ENCODE data around the gene CEP41. TPM values are rescaled to one million over a fixed set of nuclear protein-coding genes. Genes with fewer than 3 reads are reported as not detected.

The CEP41 gene
- polyA plus RNA-seq, 2 donors = 2.3 to 2.5 TPM

DNA sequence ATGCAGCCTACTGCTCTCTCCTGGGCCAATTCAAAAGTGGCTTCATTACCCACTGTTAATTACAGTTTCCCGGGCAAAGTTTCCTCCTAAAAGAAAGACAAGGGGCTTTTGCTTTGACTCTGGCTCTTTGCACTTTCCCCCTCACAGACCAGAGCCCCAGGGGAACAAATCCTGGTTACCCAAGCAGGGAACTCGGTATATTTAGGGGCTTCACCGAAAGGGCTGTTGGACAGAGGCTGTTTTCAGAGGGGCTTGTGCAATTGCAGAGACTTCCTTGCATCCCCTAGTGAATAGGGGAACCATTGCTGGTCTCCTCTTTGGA is 53.5 kb downstream of the CEP41 start:
- Histone ChIP-seq H3K9me3 (ENCODE audit: control insufficient read depth in 2 of 2, insufficient read depth in 1 of 2, low read depth in 1 of 2, low read length in 1 of 2) (no peaks in the 10 kb centered on the region), H3K27me3 (ENCODE audit: control insufficient read depth in 1 of 2, insufficient read depth in 2 of 2, low read length in 2 of 2) (no peaks in the 10 kb centered on the region), H3K36me3 (ENCODE audit: control insufficient read depth in 2 of 2, insufficient read depth in 2 of 2, low read length in 1 of 2) (no peaks in the 10 kb centered on the region), H3K4me3 (ENCODE audit: low read depth in 1 of 2, low read length in 2 of 2) (no peak overlapping the region), H3K4me1 (ENCODE audit: control insufficient read depth in 2 of 2, insufficient read depth in 2 of 2, low read length in 1 of 2) (no peaks in the 10 kb centered on the region), H3K27ac (ENCODE audit: low read depth in 2 of 2, low read length in 1 of 2) (no peak overlapping the region)
- WGBS, 2 donors = 76 to 88% methylated on average over 3 of the region's 3 CpGs

DNA sequence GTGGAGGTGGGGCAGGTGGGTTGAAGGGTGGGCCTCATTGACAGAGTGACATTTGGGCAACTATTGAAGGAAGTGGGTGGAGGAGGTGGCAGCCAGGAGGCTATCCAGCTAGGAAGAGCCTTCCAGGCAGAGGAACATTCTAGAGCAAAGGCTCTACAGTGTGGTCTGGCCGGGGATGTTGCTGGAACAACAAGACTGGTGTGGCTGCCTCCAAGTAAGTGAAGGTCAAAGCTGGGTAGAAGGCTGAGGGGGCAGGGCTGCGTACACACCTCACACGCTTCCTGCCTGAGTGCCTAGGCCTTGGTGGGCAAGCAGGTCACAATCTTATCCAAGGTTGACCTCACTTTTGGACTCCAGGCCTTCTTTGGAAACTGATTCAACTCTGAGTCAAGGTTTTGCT is 53.9 kb downstream of the CEP41 start:
- no peaks in the 10 kb centered on the region for H3K9me3 ChIP-seq (ENCODE audit: control insufficient read depth in 2 of 2, insufficient read depth in 1 of 2, low read depth in 1 of 2, low read length in 1 of 2)
- no peaks in the 10 kb centered on the region for H3K4me1 ChIP-seq (ENCODE audit: control insufficient read depth in 2 of 2, insufficient read depth in 2 of 2, low read length in 1 of 2)
- H3K27ac ChIP-seq (ENCODE audit: low read depth in 2 of 2, low read length in 1 of 2) = no peak overlapping the region
- H3K27me3 ChIP-seq (ENCODE audit: control insufficient read depth in 1 of 2, insufficient read depth in 2 of 2, low read length in 2 of 2) = no peaks in the 10 kb centered on the region
- 72 to 95% methylated on average over 3 of the region's 3 CpGs for WGBS, 2 donors
- no peak overlapping the region for H3K4me3 ChIP-seq (ENCODE audit: low read depth in 1 of 2, low read length in 2 of 2)
- no peaks in the 10 kb centered on the region for H3K36me3 ChIP-seq (ENCODE audit: control insufficient read depth in 2 of 2, insufficient read depth in 2 of 2, low read length in 1 of 2)

DNA sequence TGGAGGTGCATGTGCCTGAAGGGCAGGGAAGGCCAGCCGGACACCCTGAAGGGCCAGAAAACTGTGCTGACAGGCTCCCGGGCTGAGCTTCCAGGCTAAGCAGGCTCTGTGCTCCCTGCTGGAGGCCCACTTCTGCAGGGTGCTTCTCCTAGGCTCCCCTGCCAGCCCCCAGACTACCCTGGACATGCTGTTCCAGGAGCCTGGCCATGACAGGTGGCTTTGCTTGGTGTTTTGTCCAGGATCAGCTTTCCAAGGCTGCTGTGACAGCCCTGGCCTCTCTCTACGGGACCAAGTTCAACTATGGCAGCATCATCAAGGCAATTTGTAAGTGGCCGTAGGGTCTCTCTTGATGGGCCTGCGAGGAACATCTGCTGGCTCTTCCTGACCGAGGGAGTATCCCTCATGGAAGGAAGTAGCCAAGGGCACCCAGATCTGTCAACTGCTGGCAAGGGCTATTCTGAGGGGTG is 55.2 kb downstream of the CEP41 start:
- no peaks in the 10 kb centered on the region for H3K4me1 ChIP-seq (ENCODE audit: control insufficient read depth in 2 of 2, insufficient read depth in 2 of 2, low read length in 1 of 2)
- H3K27me3 ChIP-seq (ENCODE audit: control insufficient read depth in 1 of 2, insufficient read depth in 2 of 2, low read length in 2 of 2) = no peaks in the 10 kb centered on the region
- no peak overlapping the region for H3K27ac ChIP-seq (ENCODE audit: low read depth in 2 of 2, low read length in 1 of 2)
- H3K4me3 ChIP-seq (ENCODE audit: low read depth in 1 of 2, low read length in 2 of 2) = no peak overlapping the region
- WGBS, 2 donors = 88 to 95% methylated on average over 6 of the region's 6 CpGs
- no peaks in the 10 kb centered on the region for H3K9me3 ChIP-seq (ENCODE audit: control insufficient read depth in 2 of 2, insufficient read depth in 1 of 2, low read depth in 1 of 2, low read length in 1 of 2)
- no peaks in the 10 kb centered on the region for H3K36me3 ChIP-seq (ENCODE audit: control insufficient read depth in 2 of 2, insufficient read depth in 2 of 2, low read length in 1 of 2)

DNA sequence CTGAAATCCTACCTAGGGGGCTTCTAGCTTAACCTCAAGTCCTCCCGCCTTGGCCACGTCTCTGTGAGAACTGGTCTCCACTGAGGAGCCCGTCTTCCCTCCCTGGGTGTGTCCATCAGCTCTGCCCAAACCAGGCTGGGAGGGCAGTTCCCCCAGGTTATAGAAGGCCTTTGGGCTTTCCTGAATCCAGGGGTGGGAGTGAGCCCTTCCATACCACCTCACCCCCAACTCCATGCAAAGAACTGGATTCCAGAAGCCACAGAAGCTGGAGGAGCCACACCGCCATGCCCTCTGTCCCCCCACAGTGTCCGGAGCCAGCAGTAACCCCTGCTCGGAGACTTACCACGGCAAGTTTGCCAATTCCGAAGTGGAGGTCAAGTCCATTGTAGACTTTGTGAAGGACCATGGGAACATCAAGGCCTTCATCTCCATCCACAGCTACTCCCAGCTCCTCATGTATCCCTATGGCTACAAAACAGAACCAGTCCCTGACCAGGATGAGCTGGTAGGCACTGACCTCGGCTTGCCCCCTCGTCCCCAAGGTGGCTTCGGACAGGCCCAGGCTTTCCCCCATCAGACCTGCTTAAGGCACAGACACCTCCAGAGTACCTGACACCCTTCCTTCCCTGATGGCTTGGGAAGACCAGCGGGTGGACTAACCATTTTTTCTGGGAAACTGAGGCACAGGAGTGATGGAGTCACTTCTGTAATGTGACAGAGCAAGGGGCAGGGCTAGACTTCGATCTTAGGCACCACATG is 55.8 kb downstream of the CEP41 start:
- 90 to 95% methylated on average over 13 of the region's 13 CpGs for WGBS, 2 donors

DNA sequence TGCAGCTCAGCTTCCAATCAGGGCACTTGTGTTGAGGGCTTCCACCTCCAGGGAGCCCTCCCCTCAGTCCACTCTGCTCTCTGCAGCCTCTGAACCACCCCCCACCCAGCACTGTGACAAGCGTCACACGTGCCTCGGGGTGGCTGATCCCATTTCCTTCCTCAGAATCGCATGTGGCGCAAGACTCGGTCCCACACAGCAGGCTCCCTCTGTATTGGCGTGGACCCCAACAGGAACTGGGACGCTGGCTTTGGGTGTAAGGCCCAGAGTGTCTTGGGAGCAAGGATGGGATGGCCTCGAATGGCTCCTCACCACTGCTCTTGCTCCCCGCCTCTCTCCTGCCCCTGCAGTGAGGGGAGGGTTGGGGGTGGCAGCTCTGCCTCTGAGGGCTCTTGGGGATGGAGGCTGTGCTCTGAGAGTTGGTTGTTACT is 56.4 kb downstream of the CEP41 start:
- H3K27me3 ChIP-seq (ENCODE audit: control insufficient read depth in 1 of 2, insufficient read depth in 2 of 2, low read length in 2 of 2) = no peaks in the 10 kb centered on the region
- H3K36me3 ChIP-seq (ENCODE audit: control insufficient read depth in 2 of 2, insufficient read depth in 2 of 2, low read length in 1 of 2) = no peaks in the 10 kb centered on the region
- no peaks in the 10 kb centered on the region for H3K9me3 ChIP-seq (ENCODE audit: control insufficient read depth in 2 of 2, insufficient read depth in 1 of 2, low read depth in 1 of 2, low read length in 1 of 2)
- H3K27ac ChIP-seq (ENCODE audit: low read depth in 2 of 2, low read length in 1 of 2) = no peak overlapping the region
- H3K4me1 ChIP-seq (ENCODE audit: control insufficient read depth in 2 of 2, insufficient read depth in 2 of 2, low read length in 1 of 2) = peaks cover 0 to 4% of the 10 kb centered on the region in 2 donors
- no peak overlapping the region for H3K4me3 ChIP-seq (ENCODE audit: low read depth in 1 of 2, low read length in 2 of 2)
- 83 to 85% methylated on average over 10 of the region's 10 CpGs for WGBS, 2 donors

More for the DNA sequence above, 55.8 kb downstream of the CEP41 start:
- H3K9me3 ChIP-seq (ENCODE audit: control insufficient read depth in 2 of 2, insufficient read depth in 1 of 2, low read depth in 1 of 2, low read length in 1 of 2) = no peaks in the 10 kb centered on the region
- H3K4me1 ChIP-seq (ENCODE audit: control insufficient read depth in 2 of 2, insufficient read depth in 2 of 2, low read length in 1 of 2) = no peaks in the 10 kb centered on the region
- no peaks in the 10 kb centered on the region for H3K36me3 ChIP-seq (ENCODE audit: control insufficient read depth in 2 of 2, insufficient read depth in 2 of 2, low read length in 1 of 2)
- no peaks in the 10 kb centered on the region for H3K27me3 ChIP-seq (ENCODE audit: control insufficient read depth in 1 of 2, insufficient read depth in 2 of 2, low read length in 2 of 2)
- H3K27ac ChIP-seq (ENCODE audit: low read depth in 2 of 2, low read length in 1 of 2) = no peak overlapping the region
- no peak overlapping the region for H3K4me3 ChIP-seq (ENCODE audit: low read depth in 1 of 2, low read length in 2 of 2)

DNA sequence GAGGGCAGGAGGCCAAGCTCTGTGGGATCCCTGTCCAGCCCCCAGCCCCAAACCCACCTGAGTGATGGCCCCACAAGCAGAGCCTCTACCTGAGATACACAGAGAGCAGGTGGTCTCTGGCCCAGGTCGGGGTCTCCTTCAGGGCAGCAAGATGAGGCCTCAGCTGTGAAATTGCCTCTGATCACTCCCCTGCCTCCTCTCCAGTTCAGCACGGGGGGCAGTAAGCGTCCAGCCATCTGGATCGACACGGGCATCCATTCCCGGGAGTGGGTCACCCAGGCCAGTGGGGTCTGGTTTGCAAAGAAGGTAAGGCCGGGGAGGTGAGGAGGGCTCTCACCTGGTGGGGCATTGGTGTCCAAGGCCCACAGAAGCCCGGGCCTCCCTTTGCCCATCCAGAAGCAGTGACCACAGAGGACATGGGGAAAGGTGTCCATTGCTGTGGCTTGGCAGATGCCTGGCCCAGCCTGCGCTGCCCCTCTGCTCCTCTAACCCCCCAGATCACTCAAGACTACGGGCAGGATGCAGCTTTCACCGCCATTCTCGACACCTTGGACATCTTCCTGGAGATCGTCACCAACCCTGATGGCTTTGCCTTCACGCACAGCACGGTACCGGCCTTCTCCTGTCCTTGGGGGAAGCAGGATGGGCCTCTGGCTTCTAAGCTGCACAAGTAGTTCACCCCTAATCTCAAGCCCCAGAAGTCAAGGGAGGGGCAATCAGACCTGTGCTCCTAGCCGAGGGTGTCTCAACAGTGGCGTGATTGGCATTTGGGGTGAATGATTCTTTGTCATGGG is 57.4 kb downstream of the CEP41 start:
- H3K9me3 ChIP-seq (ENCODE audit: control insufficient read depth in 2 of 2, insufficient read depth in 1 of 2, low read depth in 1 of 2, low read length in 1 of 2) = no peaks in the 10 kb centered on the region
- no peaks in the 10 kb centered on the region for H3K27me3 ChIP-seq (ENCODE audit: control insufficient read depth in 1 of 2, insufficient read depth in 2 of 2, low read length in 2 of 2)
- H3K4me1 ChIP-seq (ENCODE audit: control insufficient read depth in 2 of 2, insufficient read depth in 2 of 2, low read length in 1 of 2) = peaks cover 0 to 4% of the 10 kb centered on the region in 2 donors
- WGBS, 2 donors = 85 to 96% methylated on average over 18 of the region's 18 CpGs
- no peak overlapping the region for H3K27ac ChIP-seq (ENCODE audit: low read depth in 2 of 2, low read length in 1 of 2)
- H3K4me3 ChIP-seq (ENCODE audit: low read depth in 1 of 2, low read length in 2 of 2) = no peak overlapping the region
- no peaks in the 10 kb centered on the region for H3K36me3 ChIP-seq (ENCODE audit: control insufficient read depth in 2 of 2, insufficient read depth in 2 of 2, low read length in 1 of 2)

DNA sequence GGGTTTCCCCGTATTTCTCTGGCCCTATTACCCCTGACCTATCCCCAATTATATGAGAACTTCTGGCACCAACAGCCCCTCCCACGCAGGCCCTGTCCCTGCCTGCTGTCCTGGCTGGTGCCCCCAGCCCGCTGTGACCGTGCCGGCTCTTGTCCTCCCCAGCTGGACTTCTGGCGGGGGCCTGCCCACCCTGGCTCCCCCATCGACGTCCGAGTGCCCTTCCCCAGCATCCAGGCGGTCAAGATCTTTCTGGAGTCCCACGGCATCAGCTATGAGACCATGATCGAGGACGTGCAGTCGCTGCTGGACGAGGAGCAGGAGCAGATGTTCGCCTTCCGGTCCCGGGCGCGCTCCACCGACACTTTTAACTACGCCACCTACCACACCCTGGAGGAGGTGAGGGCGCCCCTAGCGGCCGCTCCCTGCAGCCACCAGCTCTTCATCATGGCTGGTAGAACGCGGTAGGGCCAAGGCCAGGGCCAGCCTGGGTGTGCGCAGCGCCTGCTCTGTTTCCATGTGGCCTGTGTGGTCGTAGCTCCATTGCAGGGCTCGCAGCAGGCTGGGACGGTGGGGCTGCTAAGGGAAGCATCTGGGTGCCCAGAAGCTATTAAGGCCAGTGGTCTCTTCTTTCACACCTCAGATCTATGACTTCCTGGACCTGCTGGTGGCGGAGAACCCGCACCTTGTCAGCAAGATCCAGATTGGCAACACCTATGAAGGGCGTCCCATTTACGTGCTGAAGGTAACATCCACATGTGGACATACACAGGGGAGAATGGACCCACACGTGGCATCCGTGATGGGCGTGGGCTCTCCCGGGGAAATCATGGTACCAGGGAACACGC is 59.1 kb downstream of the CEP41 start:
- Histone ChIP-seq H3K27me3 (ENCODE audit: control insufficient read depth in 1 of 2, insufficient read depth in 2 of 2, low read length in 2 of 2) (no peaks in the 10 kb centered on the region), H3K27ac (ENCODE audit: low read depth in 2 of 2, low read length in 1 of 2) (no peak overlapping the region), H3K4me1 (ENCODE audit: control insufficient read depth in 2 of 2, insufficient read depth in 2 of 2, low read length in 1 of 2) (peaks cover 0 to 4% of the 10 kb centered on the region in 2 donors), H3K9me3 (ENCODE audit: control insufficient read depth in 2 of 2, insufficient read depth in 1 of 2, low read depth in 1 of 2, low read length in 1 of 2) (no peaks in the 10 kb centered on the region), H3K36me3 (ENCODE audit: control insufficient read depth in 2 of 2, insufficient read depth in 2 of 2, low read length in 1 of 2) (no peaks in the 10 kb centered on the region), H3K4me3 (ENCODE audit: low read depth in 1 of 2, low read length in 2 of 2) (no peak overlapping the region)
- 84 to 92% methylated on average over 41 of the region's 41 CpGs for WGBS, 2 donors

DNA sequence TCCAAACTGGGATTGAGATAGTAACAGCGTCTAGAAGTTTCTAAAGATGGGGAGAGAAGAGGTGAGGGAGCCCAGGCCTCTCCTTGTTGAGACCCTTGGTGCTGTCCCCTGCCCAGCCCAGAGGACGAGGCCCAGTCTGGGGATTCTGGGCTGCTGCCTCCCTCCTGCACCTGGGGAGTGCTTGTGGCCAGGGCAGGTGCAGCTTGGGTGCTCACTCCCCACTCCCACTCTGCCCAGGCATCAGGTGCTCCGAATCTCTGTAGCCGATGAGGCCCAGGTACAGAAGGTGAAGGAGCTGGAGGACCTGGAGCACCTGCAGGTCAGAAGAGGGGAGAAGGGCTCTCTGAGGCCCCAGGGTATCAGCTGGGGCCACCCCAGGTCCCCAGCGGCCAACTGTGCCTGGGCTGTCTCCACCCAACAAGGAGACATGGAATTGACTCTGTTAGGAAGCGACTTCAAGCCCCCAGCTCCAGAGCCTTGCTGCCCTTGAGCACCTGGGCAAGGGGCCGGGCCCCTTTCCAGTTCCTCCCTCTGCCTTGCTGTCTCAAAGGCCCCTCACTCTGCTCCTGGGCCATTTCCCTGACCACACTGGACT is 59.9 kb downstream of the CEP41 start:
- 88 to 92% methylated on average over 7 of the region's 7 CpGs for WGBS, 2 donors
- H3K9me3 ChIP-seq (ENCODE audit: control insufficient read depth in 2 of 2, insufficient read depth in 1 of 2, low read depth in 1 of 2, low read length in 1 of 2) = peaks cover 0 to 4% of the 10 kb centered on the region in 2 donors
- H3K27me3 ChIP-seq (ENCODE audit: control insufficient read depth in 1 of 2, insufficient read depth in 2 of 2, low read length in 2 of 2) = no peaks in the 10 kb centered on the region
- no peak overlapping the region for H3K4me3 ChIP-seq (ENCODE audit: low read depth in 1 of 2, low read length in 2 of 2)
- no peaks in the 10 kb centered on the region for H3K36me3 ChIP-seq (ENCODE audit: control insufficient read depth in 2 of 2, insufficient read depth in 2 of 2, low read length in 1 of 2)
- no peak overlapping the region for H3K27ac ChIP-seq (ENCODE audit: low read depth in 2 of 2, low read length in 1 of 2)
- peaks cover 0 to 4% of the 10 kb centered on the region in 2 donors for H3K4me1 ChIP-seq (ENCODE audit: control insufficient read depth in 2 of 2, insufficient read depth in 2 of 2, low read length in 1 of 2)

Data from esophagus (tissue), 2 donors.